Measurements from ENCODE around the gene DCTD.

Gene DCTD

DNA sequence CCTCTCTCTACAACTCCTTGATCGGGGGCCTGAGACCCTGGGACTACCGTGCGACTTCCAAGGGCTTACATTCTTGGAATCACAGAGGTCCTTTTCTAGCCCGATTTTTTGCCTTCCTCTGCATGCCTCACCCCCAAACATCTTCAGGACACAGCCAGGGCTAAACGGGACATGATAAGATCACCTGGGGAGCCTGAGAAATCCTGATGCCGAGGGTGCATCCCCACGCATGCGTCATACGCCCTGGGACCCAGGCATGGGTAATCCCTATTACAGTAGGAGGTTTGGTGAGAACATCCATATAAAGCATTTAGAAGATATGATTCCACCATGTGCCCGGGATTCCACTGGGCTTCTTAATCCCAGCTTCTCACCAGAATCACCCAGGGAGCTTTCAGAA, 77.1 kb downstream of the DCTD start:
- no peak for DNase-seq (ENCODE audit: low spot score)

Measured in AG20443 (cell line).